Naive thymus-derived CD8-positive, alpha-beta T cell (primary cell): ENCODE measurements around the gene OR6N1. TPM values are rescaled to one million over a fixed set of nuclear protein-coding genes. Genes with fewer than 3 reads are reported as not detected.
A peak's percentile ranks its signal among the peaks of the same experiment; 100 is the strongest.

ENCODE experiments used
- ATAC-seq, 2 donors: fragments of 150-1000 bp; cut with Tn5 transposase in 1 of 2; sonication (Bioruptor Pico), chemical (Tn5 transposase) in 1 of 2; 1 replicate in 1 of 2; 2 replicates in 1 of 2; pipeline ENCODE4 v1.10.0; 2021; ENCODE audit warnings: mild to moderate bottlenecking in 2 of 2, moderate library complexity in 2 of 2
- POLR2A ChIA-PET: fragments of 350-600 bp; sonication (Branson Sonifier 250); formaldehyde crosslinking; loops from one replicate; lab custom pipeline; 2021; ENCODE audit warnings: antibody characterized with exemption; lab: Charles Lee
- DNase-seq, 10 donors: peaks; one replicate each; pipeline versions ENCODE4 v3.0.0 to v3.0.0-alpha.2; 2020 to 2022
- H3K27ac Mint-ChIP-seq, 10 donors: one replicate each; pipeline ENCODE4 v1.8.0; 2020 to 2022; ENCODE audit warnings: mild to moderate bottlenecking in 10 of 10, mixed read lengths in 10 of 10, moderate library complexity in 4 of 10, inconsistent platforms in 1 of 10
- H3K27me3 Mint-ChIP-seq, 5 donors: one replicate each; pipeline ENCODE4 v1.8.0; 2021 to 2022; ENCODE audit warnings: mixed read lengths in 5 of 5
- H3K36me3 Mint-ChIP-seq, 3 donors: one replicate each; pipeline ENCODE4 v1.8.0; 2020 to 2022; ENCODE audit warnings: mixed read lengths in 3 of 3, mild to moderate bottlenecking in 2 of 3, inconsistent platforms in 1 of 3
- H3K4me1 Mint-ChIP-seq, 4 donors: one replicate each; pipeline ENCODE4 v1.8.0; 2021 to 2022; ENCODE audit warnings: mixed read lengths in 4 of 4
- H3K4me3 Mint-ChIP-seq, 10 donors: one replicate each; pipeline ENCODE4 v1.8.0; 2020 to 2022; ENCODE audit warnings: mild to moderate bottlenecking in 10 of 10, mixed read lengths in 10 of 10, moderate library complexity in 6 of 10, inconsistent platforms in 1 of 10
- H3K9me3 Mint-ChIP-seq, 9 donors: one replicate each; pipeline ENCODE4 v1.8.0; 2020 to 2022; ENCODE audit warnings: mixed read lengths in 9 of 9, mild to moderate bottlenecking in 3 of 9, inconsistent platforms in 1 of 9, moderate library complexity in 1 of 9
- polyA plus RNA-seq, 3 donors: library from polyadenylated mRNA; unstranded; fragments of 300-500 nt; fragmentation: Illumina TruSeq; gene quantifications; one replicate each; pipeline ENCODE4 v1.2.3, GENCODE V29; 2021
- total RNA-seq, 8 experiments: library from RNA in 2 of 8; stranded (reverse) in 2 of 8; gene quantifications; one replicate each; pipeline ENCODE4 v1.2.3 and lab custom pipeline; 2021 to 2026

Gene OR6N1
- total and polyA plus RNA-seq, 5 experiments from 2014 or later, result not detected

GRCh38 chr1:158728510-158729225 is 43.3 kb downstream of the OR6N1 start:
- Mint-ChIP-seq H3K27ac (no peak overlapping the region), H3K27me3 (peaks cover 5 to 16% (median 10%) of the 10 kb centered on the region in 5 donors), H3K36me3 (no peaks in the 10 kb centered on the region), H3K4me1 (no peaks in the 10 kb centered on the region), H3K9me3 (no peaks in the 10 kb centered on the region), H3K4me3 (no peak overlapping the region)
- DNase-seq (no peak), ATAC-seq (no peak)
- POLR2A ChIA-PET, result no interaction called here

- H3K9me3 Mint-ChIP-seq, result no peaks in the 10 kb centered on the region
- no peaks in the 10 kb centered on the region for H3K4me1 Mint-ChIP-seq
Observed at GRCh38 chr1:158724442-158724841, 47.6 kb downstream of the OR6N1 start.

DNA sequence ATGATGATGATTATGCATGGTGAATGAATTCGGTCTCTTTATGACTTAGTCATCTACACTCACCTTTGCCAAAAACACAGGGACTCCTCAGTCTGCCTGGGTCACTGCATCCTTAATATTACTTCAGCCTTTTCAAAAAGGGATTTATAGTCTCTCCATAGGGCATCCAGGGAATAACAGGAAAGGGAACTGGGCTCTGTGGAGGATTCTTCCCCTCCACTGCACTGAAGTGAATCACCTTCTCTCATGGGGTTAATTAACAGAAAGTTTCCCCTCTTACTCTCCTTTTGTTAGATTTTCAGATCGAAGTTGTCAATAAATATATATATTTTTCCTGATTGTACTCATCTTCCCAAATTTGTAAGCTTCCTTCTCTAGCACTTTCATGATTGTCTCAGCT is 51.4 kb downstream of the OR6N1 start, which contains the start of gene OR6K3:
Gene OR6K3 (minus strand): TSS at position 101 of the 400 bp plus-strand sequence. CDS start 2,605 bp downstream, outside the sequence.
- H3K36me3 Mint-ChIP-seq, result no peaks in the 10 kb centered on the region
- H3K9me3 Mint-ChIP-seq, result no peaks in the 10 kb centered on the region
- H3K27me3 Mint-ChIP-seq, result peaks cover 10 to 47% (median 20%) of the 10 kb centered on the region in 5 donors
- no peak within 1 kb of the TSS for H3K4me3 Mint-ChIP-seq
- POLR2A ChIA-PET, result no interaction called here
- no peak within 1 kb of the TSS for H3K27ac Mint-ChIP-seq
- no peak for DNase-seq
- no peaks in the 10 kb centered on the region for H3K4me1 Mint-ChIP-seq
- no peak for ATAC-seq

More at GRCh38 chr1:158724442-158724841, 47.6 kb downstream of the OR6N1 start:
- peak overlapping the region in 1 of 10 donors; percentile 53 for H3K27ac Mint-ChIP-seq
- peaks cover 9 to 29% (median 14%) of the 10 kb centered on the region in 5 donors for H3K27me3 Mint-ChIP-seq
- ATAC-seq (no peak), DNase-seq (no peak)
- POLR2A ChIA-PET, result no interaction called here
- H3K4me3 Mint-ChIP-seq, result no peak overlapping the region
- no peaks in the 10 kb centered on the region for H3K36me3 Mint-ChIP-seq

GRCh38 chr1:158719664-158720063 is 52.3 kb downstream of the OR6N1 start:
- Mint-ChIP-seq H3K27me3 (peaks cover 12 to 53% (median 21%) of the 10 kb centered on the region in 5 donors), H3K36me3 (no peaks in the 10 kb centered on the region), H3K4me3 (no peak overlapping the region), H3K27ac (no peak overlapping the region), H3K9me3 (no peaks in the 10 kb centered on the region), H3K4me1 (no peaks in the 10 kb centered on the region)
- DNase-seq, result no peak
- ATAC-seq, result no peak
- POLR2A ChIA-PET, result no interaction called here

- DNase-seq, result no peak
- Mint-ChIP-seq H3K9me3 (no peaks in the 10 kb centered on the region), H3K36me3 (no peaks in the 10 kb centered on the region), H3K4me1 (no peaks in the 10 kb centered on the region), H3K4me3 (no peak overlapping the region), H3K27me3 (peaks cover 13 to 43% (median 24%) of the 10 kb centered on the region in 5 donors), H3K27ac (no peak overlapping the region)
- ATAC-seq, result no peak
- POLR2A ChIA-PET, result no interaction called here
Observed at GRCh38 chr1:158717344-158717743, 54.7 kb downstream of the OR6N1 start.

DNA sequence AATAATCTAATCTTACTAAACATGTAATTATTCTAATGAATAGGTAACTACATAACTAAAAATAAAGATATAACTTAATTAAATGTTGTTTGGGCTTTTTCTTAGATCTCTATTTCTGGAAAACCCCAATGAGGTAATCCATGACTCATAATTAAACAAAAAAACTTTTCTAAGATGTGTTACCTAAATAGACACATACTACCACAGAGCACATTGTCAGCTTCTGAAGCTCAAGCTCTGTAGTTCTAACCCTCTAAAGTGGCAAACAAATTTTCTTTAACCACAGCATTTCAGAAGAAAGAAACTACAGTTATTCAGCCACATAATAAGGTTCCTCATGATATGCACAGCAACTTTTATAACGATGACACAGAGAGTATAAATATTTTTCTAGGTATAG is 55.7 kb downstream of the OR6N1 start:
- ATAC-seq (no peak), DNase-seq (no peak)
- H3K27me3 Mint-ChIP-seq, result peaks cover 16 to 39% (median 22%) of the 10 kb centered on the region in 5 donors

GRCh38 chr1:158714754-158715153 is 57.2 kb downstream of the OR6N1 start:
- ATAC-seq (no peak), DNase-seq (no peak)
- H3K4me3 Mint-ChIP-seq, result no peak overlapping the region
- POLR2A ChIA-PET, result no interaction called here
- H3K9me3 Mint-ChIP-seq, result no peaks in the 10 kb centered on the region
- H3K27me3 Mint-ChIP-seq, result peaks cover 17 to 38% (median 20%) of the 10 kb centered on the region in 5 donors
- H3K36me3 Mint-ChIP-seq, result no peaks in the 10 kb centered on the region
- H3K27ac Mint-ChIP-seq, result no peak overlapping the region
- no peaks in the 10 kb centered on the region for H3K4me1 Mint-ChIP-seq

More for the DNA sequence above, 55.7 kb downstream of the OR6N1 start:
- Mint-ChIP-seq H3K4me3 (no peak overlapping the region), H3K27ac (no peak overlapping the region), H3K36me3 (no peaks in the 10 kb centered on the region), H3K4me1 (no peaks in the 10 kb centered on the region), H3K9me3 (no peaks in the 10 kb centered on the region)
- POLR2A ChIA-PET, result no interaction called here

Other genes with a start within 250 kb of the OR6N1 start
- gene OR6Y1, start 217.8 kb downstream of the OR6N1 start, total RNA-seq, result not detected
- gene OR6Y1, start 217.8 kb downstream of the OR6N1 start, polyA plus RNA-seq, result not detected
- gene OR6P1, start 201.6 kb downstream of the OR6N1 start, total RNA-seq, result not detected
- not detected for gene OR6P1, start 201.6 kb downstream of the OR6N1 start, polyA plus RNA-seq
- not detected for gene OR10X1, start 192.3 kb downstream of the OR6N1 start, total RNA-seq
- gene OR10X1, start 192.3 kb downstream of the OR6N1 start, polyA plus RNA-seq, result not detected
- gene OR10Z1, start 166.9 kb downstream of the OR6N1 start, total RNA-seq, result not detected
- not detected for gene OR10Z1, start 166.9 kb downstream of the OR6N1 start, polyA plus RNA-seq
- gene SPTA1, start 85.5 kb downstream of the OR6N1 start, total RNA-seq, result not detected
- gene SPTA1, start 85.5 kb downstream of the OR6N1 start, polyA plus RNA-seq, result not detected
- gene OR6K2, start 71.5 kb downstream of the OR6N1 start, total RNA-seq, result not detected
- gene OR6K2, start 71.5 kb downstream of the OR6N1 start, polyA plus RNA-seq, result not detected
- gene OR6K3, start 51.5 kb downstream of the OR6N1 start, total RNA-seq, result not detected
- gene OR6K3, start 51.5 kb downstream of the OR6N1 start, polyA plus RNA-seq, result not detected
- gene OR6K6, start 17.5 kb downstream of the OR6N1 start, total RNA-seq, result not detected
- not detected for gene OR6K6, start 17.5 kb downstream of the OR6N1 start, polyA plus RNA-seq
- not detected for gene OR6N2, start 9.0 kb upstream of the OR6N1 start, total RNA-seq
- not detected for gene OR6N2, start 9.0 kb upstream of the OR6N1 start, polyA plus RNA-seq
- gene MNDA, start 59.2 kb upstream of the OR6N1 start, total RNA-seq, result under 1 TPM; 0.68 to 0.74 TPM
- gene MNDA, start 59.2 kb upstream of the OR6N1 start, polyA plus RNA-seq, result 1 to 10 TPM in 1 of 3 donors, under 1 TPM in 1, not detected in 1; 0.96 to 1.3 TPM
- gene PYHIN1, start 159.4 kb upstream of the OR6N1 start, total RNA-seq, result 10 to 100 TPM; 10.9 to 15.1 TPM
- gene PYHIN1, start 159.4 kb upstream of the OR6N1 start, polyA plus RNA-seq, result 10 to 100 TPM in 1 of 3 donors, 1 to 10 TPM in 2; 4.3 to 49.0 (median 5.9) TPM
- gene IFI16, start 237.7 kb upstream of the OR6N1 start, total RNA-seq, result 10 to 100 TPM; 83.4 to 89.8 TPM
- 10 to 100 TPM; 49.2 to 55.2 (median 53.5) TPM for gene IFI16, start 237.7 kb upstream of the OR6N1 start, polyA plus RNA-seq